Measurements from ENCODE around the gene RAD9A. TPM values are rescaled to one million over a fixed set of nuclear protein-coding genes. Genes with fewer than 3 reads are reported as not detected.

Gene RAD9A
- polyA plus RNA-seq, 1 of the 3 experiments (the other 2 are of a cell fraction): 22.3 TPM

DNA sequence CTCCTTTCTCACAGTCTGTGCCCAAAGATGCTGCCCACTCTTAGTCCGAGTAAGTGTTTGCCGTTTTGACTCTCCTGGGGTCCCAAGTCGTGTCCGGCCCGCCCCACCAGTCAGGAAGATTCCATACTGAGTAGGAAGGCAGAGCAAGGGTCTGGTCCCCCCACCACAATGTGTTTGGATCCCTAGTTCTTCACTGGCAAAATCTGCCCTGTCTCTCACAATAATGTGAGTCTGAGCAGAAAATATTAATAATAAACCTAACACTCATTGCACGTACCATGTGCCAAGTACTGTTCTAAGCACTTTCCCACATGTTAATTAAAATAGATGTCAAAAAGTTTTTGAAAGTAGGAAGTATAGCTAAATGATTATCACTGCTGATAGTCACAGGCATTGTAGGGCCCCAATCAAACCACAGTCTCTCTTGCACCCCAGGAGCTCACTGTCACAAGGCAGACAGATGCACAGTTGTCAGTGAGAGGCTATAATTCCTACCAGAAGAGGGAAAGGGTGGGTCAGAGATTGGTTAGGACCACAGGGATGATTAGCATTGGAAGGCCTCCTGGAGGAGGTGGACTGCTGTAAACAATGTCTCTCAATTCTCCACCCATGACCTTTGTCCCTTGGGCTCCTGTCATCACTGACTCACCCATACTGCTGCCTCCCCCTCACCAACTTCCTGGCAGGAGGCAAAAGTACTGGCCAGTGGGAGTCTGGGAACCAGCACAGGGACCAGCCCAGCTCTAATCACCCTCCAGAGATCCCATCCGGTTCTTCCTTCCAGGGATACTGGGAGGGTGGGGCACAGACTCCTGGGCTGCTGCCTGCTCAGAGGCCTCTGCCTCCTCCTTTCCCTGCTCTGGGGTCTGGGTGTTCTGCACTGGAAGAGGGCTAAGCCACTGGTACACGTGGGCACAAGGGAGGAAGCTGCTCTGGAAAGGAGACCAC lies 37.4 kb upstream of the RAD9A start (continued):
- TF ChIP-seq, protein P1, sequence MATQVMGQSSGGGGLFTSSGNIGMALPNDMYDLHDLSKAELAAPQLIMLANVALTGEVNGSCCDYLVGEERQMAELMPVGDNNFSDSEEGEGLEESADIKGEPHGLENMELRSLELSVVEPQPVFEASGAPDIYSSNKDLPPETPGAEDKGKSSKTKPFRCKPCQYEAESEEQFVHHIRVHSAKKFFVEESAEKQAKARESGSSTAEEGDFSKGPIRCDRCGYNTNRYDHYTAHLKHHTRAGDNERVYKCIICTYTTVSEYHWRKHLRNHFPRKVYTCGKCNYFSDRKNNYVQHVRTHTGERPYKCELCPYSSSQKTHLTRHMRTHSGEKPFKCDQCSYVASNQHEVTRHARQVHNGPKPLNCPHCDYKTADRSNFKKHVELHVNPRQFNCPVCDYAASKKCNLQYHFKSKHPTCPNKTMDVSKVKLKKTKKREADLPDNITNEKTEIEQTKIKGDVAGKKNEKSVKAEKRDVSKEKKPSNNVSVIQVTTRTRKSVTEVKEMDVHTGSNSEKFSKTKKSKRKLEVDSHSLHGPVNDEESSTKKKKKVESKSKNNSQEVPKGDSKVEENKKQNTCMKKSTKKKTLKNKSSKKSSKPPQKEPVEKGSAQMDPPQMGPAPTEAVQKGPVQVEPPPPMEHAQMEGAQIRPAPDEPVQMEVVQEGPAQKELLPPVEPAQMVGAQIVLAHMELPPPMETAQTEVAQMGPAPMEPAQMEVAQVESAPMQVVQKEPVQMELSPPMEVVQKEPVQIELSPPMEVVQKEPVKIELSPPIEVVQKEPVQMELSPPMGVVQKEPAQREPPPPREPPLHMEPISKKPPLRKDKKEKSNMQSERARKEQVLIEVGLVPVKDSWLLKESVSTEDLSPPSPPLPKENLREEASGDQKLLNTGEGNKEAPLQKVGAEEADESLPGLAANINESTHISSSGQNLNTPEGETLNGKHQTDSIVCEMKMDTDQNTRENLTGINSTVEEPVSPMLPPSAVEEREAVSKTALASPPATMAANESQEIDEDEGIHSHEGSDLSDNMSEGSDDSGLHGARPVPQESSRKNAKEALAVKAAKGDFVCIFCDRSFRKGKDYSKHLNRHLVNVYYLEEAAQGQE (IDR thresholded peaks at IDR 0.05; ENCODE audit: low read depth, low read length): no peak
- TF ChIP-seq YY1 (IDR thresholded peaks at IDR 0.05; ENCODE audit: low read depth) (no peak), FOSL2 (IDR thresholded peaks at IDR 0.05; ENCODE audit: borderline replicate concordance, low read depth) (peak; percentile 63; the same call in 1 of the 2 replicates), RAD21 (IDR thresholded peaks at IDR 0.05; ENCODE audit: low read length) (no peak), RCOR1 (IDR thresholded peaks at IDR 0.05; ENCODE audit: low read length) (no peak), FOXM1 (IDR thresholded peaks at IDR 0.05; ENCODE audit: low read depth) (no peak), CHD2 (IDR thresholded peaks at IDR 0.05; ENCODE audit: low read length, partially characterized antibody) (no peak), EP300 (IDR thresholded peaks at IDR 0.05; ENCODE audit: borderline replicate concordance in 1 of 2, low read depth in 1 of 2, low read length in 1 of 2) (no peak), SMC3 (IDR thresholded peaks at IDR 0.05; ENCODE audit: low read depth, low read length) (no peak), SIN3A (IDR thresholded peaks at IDR 0.05; ENCODE audit: borderline replicate concordance, low read depth, low read length) (peak; percentile 34; the same call in 1 of the 2 replicates), FOXJ3 (CRISPR knock-in tag; IDR thresholded peaks at IDR 0.05) (no peak)
- TF ChIP-seq, protein P2, sequence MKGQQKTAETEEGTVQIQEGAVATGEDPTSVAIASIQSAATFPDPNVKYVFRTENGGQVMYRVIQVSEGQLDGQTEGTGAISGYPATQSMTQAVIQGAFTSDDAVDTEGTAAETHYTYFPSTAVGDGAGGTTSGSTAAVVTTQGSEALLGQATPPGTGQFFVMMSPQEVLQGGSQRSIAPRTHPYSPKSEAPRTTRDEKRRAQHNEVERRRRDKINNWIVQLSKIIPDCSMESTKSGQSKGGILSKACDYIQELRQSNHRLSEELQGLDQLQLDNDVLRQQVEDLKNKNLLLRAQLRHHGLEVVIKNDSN (IDR thresholded peaks at IDR 0.05; ENCODE audit: borderline replicate concordance, low read depth): no peak
- TF ChIP-seq, protein P3, sequence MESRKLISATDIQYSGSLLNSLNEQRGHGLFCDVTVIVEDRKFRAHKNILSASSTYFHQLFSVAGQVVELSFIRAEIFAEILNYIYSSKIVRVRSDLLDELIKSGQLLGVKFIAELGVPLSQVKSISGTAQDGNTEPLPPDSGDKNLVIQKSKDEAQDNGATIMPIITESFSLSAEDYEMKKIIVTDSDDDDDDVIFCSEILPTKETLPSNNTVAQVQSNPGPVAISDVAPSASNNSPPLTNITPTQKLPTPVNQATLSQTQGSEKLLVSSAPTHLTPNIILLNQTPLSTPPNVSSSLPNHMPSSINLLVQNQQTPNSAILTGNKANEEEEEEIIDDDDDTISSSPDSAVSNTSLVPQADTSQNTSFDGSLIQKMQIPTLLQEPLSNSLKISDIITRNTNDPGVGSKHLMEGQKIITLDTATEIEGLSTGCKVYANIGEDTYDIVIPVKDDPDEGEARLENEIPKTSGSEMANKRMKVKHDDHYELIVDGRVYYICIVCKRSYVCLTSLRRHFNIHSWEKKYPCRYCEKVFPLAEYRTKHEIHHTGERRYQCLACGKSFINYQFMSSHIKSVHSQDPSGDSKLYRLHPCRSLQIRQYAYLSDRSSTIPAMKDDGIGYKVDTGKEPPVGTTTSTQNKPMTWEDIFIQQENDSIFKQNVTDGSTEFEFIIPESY (IDR thresholded peaks at IDR 0.05; ENCODE audit: borderline replicate concordance, low read depth): no peak
